Epithelial cell of prostate (primary cell): ENCODE data around the gene STK32B.
"Not testable (repeated sequence)": the region's sequence is repeated elsewhere in the genome, so short reads cannot be mapped to it uniquely, and the experiment has no call there.

Experiments used
- DNase-seq: peaks from one replicate; pipeline ENCODE4 v3.0.0-alpha.2; 2011; ENCODE audit warnings: low read depth, low spot score
- H3K27ac ChIP-seq: fragments of 450-650 bp; 2 replicates; pipeline ENCODE4 v1.5.1; 2017; ENCODE audit warnings: mild to moderate bottlenecking

The STK32B gene

DNA sequence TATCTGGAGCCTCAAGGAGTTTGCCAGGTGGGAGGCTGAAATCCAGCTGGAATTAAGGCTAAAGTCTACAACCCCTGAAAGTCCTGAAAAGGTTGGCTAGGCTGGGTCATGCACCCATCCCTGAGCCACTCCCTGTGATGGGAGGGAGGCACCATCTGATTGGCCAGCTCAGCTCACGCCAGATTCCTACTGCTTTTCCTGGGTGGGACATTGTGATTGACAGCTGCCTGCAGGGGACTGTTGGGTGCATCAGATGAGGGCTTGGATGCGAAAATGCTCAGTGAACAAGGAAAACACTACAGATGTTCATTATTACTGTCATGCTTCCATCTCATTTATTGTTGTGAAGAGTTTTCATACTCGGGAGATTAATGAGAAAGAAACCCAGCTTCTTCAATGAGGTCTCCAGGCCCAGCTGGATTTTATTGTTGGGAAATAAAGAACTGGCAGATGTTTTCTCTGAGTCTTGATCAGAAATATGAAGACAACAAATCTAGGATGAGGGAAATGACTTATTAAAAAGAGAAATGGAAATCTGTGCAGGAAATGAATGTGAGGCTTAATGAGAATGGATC lies 185.9 kb downstream of the STK32B start:
- H3K27ac ChIP-seq = no peak overlapping the region
- DNase-seq = no peak

- no peak for DNase-seq
- H3K27ac ChIP-seq = no peak overlapping the region
These were observed 186.9 kb downstream of the STK32B start for GRCh38 chr4:5238173-5238572.

- DNase-seq, H3K27ac ChIP-seq: not testable (repeated sequence)
These were observed 195.8 kb downstream of the STK32B start for GRCh38 chr4:5247061-5247460.

- no peak overlapping the region for H3K27ac ChIP-seq
- no peak for DNase-seq
These were observed 196.5 kb downstream of the STK32B start for GRCh38 chr4:5247735-5248134.

GRCh38 chr4:5249727-5250126 lies 198.4 kb downstream of the STK32B start:
- DNase-seq = no peak
- no peak overlapping the region for H3K27ac ChIP-seq

GRCh38 chr4:5250536-5250935 lies 199.3 kb downstream of the STK32B start:
- DNase-seq, H3K27ac ChIP-seq: not testable (repeated sequence)

- DNase-seq = no peak
These were observed 205.1 kb downstream of the STK32B start for GRCh38 chr4:5256421-5256820.

GRCh38 chr4:5257086-5257485 lies 205.8 kb downstream of the STK32B start:
- no peak for DNase-seq
- no peak overlapping the region for H3K27ac ChIP-seq

More at GRCh38 chr4:5256421-5256820, 205.1 kb downstream of the STK32B start:
- no peak overlapping the region for H3K27ac ChIP-seq

GRCh38 chr4:5259471-5259870 lies 208.2 kb downstream of the STK32B start:
- DNase-seq = no peak
- no peak overlapping the region for H3K27ac ChIP-seq

- DNase-seq = no peak
- no peak overlapping the region for H3K27ac ChIP-seq
These were observed 208.8 kb downstream of the STK32B start for GRCh38 chr4:5260121-5260520.

DNA sequence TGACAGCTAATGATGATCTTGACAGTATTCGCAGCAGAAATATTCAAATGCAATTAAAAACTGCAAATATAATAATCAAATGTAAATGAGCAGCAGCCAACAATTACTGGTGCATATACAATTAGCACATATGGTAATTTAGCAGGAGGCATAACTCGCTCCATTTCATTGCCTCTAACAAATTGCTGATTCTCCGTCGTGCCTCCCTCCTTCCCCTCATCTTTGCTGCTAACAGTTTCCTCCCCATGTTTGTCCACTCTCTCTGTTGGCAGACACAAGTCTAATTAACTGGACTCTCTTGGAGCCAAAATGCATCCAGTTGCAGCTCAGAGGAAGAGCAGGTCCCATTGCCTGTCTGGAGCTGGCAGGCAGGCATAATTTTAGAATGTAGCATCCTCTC lies 210.6 kb downstream of the STK32B start:
- H3K27ac ChIP-seq = no peak overlapping the region
- no peak for DNase-seq

- H3K27ac ChIP-seq = no peak overlapping the region
- no peak for DNase-seq
These were observed 215.7 kb downstream of the STK32B start for GRCh38 chr4:5266991-5267390.

DNA sequence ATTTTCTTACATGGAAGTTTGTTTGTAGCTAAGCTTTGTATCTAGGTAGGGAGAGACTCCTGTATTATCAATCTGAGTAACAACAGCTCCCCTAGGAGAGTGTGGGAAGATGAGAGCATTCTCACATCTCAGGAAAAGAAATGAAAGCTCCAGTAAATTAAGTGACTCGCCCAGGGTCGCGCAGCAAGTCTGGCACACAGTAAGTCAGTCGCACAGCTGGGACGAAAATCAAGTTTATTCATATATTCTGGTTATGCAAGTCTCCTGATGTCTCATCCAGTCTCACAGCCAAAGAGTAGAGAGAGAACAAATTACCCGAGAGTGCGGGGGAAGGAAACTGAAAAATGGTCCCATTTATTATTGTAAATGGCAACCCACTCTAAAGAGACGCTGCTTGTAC lies 216.1 kb downstream of the STK32B start:
- H3K27ac ChIP-seq = no peak overlapping the region
- DNase-seq = no peak

DNA sequence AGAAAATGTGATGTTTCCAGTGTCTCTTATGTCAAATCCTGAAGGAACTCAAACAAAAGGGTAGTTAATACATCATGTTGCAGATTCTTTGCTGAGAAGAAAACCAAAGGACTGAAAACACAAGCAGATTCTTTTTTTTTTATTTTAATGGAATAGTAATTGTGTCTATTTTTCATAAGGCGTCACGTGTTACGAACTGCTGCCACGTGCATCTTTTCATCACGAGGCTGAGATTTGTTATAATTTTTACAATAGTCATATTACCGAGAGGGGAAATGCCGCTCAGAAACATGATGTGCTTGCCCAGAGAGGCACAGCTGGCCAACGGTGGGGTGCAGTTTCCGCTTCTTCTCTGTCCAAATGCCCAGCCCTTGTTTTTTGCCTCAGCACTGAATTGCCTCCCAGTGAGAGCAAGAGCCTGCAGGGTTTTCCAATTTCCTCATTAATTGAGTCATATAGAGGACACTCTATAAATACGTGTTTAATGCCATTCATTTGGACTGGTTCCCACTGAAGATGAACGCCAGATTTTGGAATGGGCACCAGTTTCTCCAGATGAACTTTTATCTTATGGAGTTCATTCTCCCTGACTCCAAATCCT lies 225.3 kb downstream of the STK32B start:
- DNase-seq = no peak
- no peak overlapping the region for H3K27ac ChIP-seq

DNA sequence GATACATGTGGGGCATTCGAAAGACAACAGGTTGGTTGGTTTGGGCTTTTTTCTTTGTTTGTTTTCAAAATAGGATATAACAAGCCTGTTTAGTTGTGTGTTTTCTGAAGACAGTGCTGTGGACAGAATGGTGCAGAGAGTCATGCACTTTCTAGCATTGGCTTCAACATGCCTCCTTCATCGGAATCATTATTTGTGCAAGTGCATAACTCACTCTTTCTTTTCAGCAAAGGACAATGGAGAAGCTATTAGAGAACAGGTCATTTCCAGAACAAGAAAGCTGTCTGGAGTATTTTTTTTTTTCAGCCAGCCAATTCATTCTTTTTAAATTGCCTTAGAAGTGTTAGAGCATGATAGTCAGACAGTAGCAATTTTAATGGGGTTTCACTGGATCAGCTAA lies 225.8 kb downstream of the STK32B start:
- DNase-seq = no peak

DNA sequence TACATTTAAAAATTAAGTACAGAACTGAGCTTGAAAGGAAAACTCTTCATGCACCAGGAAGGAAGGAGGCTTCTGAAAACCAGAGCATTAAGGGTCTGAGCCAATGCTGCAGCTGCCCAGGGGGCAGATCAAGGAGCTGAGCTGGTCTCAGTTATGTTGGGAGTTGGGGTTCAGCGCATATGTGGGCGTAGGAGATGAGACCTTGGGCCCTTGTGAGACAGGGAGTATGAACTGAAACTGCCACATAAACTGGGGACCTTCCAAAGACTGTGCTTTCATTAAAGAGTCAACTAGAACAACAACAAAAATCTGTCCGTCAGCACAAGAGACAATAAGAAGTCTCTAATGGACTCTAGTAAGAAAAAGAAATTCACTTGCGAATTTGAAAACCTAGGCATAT lies 226.9 kb downstream of the STK32B start:
- no peak for DNase-seq
- no peak overlapping the region for H3K27ac ChIP-seq

More for the DNA sequence above, 225.8 kb downstream of the STK32B start:
- no peak overlapping the region for H3K27ac ChIP-seq

GRCh38 chr4:5280069-5280468 lies 228.8 kb downstream of the STK32B start:
- H3K27ac ChIP-seq, DNase-seq: not testable (repeated sequence)

DNA sequence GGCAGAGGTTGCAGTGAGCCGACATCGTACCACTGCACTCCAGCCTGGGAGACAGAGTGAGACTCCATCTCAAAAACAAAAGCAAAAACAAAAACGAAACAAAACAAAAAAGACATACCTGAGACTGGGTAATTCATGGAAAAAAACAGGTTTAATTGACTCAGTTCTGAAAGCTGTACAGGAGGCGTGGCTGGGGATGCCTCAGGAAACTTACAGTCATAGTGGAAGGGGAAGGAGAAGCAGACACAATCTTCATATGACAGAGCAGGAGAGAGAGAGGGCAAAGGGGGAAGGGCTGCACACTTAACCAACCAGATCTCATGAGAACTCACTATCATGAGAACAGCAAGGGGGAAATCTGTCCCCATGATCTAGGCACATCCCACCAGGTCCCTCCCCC lies 229.5 kb downstream of the STK32B start:
- no peak for DNase-seq
- no peak overlapping the region for H3K27ac ChIP-seq

DNA sequence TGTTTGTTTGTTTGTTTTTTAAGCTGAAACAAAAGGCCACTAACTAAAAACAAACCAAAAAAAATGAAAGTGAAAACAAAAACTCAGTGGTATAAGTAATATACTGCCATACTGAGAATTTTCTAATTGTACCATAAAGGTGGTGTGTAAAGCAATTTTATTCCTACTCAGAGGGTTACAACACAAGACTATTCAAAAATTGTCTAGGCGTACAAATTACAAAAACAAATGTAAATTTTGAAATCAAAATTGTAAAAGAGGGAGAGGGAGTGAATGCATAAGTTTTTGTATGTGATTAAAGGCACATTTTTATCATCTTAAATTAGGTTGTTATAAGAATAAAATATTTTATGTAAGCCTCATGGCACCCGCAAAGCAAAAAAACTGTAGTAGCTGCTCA lies 232.6 kb downstream of the STK32B start:
- DNase-seq = no peak
- no peak overlapping the region for H3K27ac ChIP-seq

- no peak for DNase-seq
- no peak overlapping the region for H3K27ac ChIP-seq
These were observed 233.2 kb downstream of the STK32B start for GRCh38 chr4:5284517-5284916.

GRCh38 chr4:5292101-5292500 lies 240.8 kb downstream of the STK32B start:
- H3K27ac ChIP-seq = no peak overlapping the region
- DNase-seq = no peak
